Measurements from ENCODE around the gene ZNF217. TPM values are rescaled to one million over a fixed set of nuclear protein-coding genes. Genes with fewer than 3 reads are reported as not detected.

ZNF217 gene
- polyA plus RNA-seq, 1 donor from 2014 or later, result 1.9 TPM

DNA sequence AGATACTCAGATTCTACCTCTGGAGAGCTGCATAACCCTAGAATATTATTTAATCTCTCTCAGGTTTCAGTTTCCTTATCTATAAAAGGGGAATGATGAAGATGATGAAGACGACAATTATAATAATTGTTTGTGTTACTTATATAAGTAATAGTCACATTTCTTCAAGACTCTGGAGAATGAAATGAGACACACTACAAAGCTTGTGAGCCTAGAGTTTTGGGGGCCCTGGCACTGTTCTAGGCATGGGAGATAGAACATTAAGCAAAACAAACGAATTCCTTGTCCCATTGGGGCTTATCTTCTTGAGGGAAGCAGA, 5.4 kb upstream of the ZNF217 start:
- Histone ChIP-seq H3K4me3 (ENCODE audit: low read length) (no peak overlapping the region), H3K79me2 (replicated peaks; ENCODE audit: insufficient read depth, low read length) (no peaks in the 10 kb centered on the region), H3K27me3 (ENCODE audit: insufficient read depth, low read depth, low read length) (no peaks in the 10 kb centered on the region), H3K9me2 (ENCODE audit: insufficient read depth, low read length) (no peaks in the 10 kb centered on the region), H3K9me3 (ENCODE audit: low read length) (no peaks in the 10 kb centered on the region), H3K4me2 (ENCODE audit: low read length) (no peak overlapping the region), H3K36me3 (ENCODE audit: insufficient read depth, low read length) (no peaks in the 10 kb centered on the region), H3K9ac (ENCODE audit: low read length) (no peak overlapping the region), H3K27ac (ENCODE audit: low read length) (no peak overlapping the region), H4K20me1 (ENCODE audit: insufficient read depth) (no peaks in the 10 kb centered on the region), H3F3A (ENCODE audit: insufficient read depth, low read length, poor library complexity, severe bottlenecking) (no peaks in the 10 kb centered on the region), H2AFZ (ENCODE audit: low read depth, low read length) (no peak overlapping the region)
- TF ChIP-seq POLR2AphosphoS5 (IDR thresholded peaks at IDR 0.05) (no peak), MXI1 (conservative IDR thresholded peaks at IDR 0.05; ENCODE audit: poor library complexity, severe bottlenecking) (no peak), RAD21 (conservative IDR thresholded peaks at IDR 0.05) (no peak), TAF1 (IDR thresholded peaks at IDR 0.05; ENCODE audit: low read depth) (no peak), EZH2 (IDR thresholded peaks at IDR 0.05; ENCODE audit: borderline replicate concordance, insufficient read depth, low read length, poor library complexity, severe bottlenecking) (no peak), SMC3 (conservative IDR thresholded peaks at IDR 0.05; ENCODE audit: poor library complexity) (no peak), EP300 (conservative IDR thresholded peaks at IDR 0.05; ENCODE audit: poor library complexity, severe bottlenecking) (no peak)
- TF ChIP-seq, protein P1, sequence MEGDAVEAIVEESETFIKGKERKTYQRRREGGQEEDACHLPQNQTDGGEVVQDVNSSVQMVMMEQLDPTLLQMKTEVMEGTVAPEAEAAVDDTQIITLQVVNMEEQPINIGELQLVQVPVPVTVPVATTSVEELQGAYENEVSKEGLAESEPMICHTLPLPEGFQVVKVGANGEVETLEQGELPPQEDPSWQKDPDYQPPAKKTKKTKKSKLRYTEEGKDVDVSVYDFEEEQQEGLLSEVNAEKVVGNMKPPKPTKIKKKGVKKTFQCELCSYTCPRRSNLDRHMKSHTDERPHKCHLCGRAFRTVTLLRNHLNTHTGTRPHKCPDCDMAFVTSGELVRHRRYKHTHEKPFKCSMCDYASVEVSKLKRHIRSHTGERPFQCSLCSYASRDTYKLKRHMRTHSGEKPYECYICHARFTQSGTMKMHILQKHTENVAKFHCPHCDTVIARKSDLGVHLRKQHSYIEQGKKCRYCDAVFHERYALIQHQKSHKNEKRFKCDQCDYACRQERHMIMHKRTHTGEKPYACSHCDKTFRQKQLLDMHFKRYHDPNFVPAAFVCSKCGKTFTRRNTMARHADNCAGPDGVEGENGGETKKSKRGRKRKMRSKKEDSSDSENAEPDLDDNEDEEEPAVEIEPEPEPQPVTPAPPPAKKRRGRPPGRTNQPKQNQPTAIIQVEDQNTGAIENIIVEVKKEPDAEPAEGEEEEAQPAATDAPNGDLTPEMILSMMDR (IDR thresholded peaks at IDR 0.05; ENCODE audit: poor library complexity, severe bottlenecking), result no peak
- TF ChIP-seq, protein P2, sequence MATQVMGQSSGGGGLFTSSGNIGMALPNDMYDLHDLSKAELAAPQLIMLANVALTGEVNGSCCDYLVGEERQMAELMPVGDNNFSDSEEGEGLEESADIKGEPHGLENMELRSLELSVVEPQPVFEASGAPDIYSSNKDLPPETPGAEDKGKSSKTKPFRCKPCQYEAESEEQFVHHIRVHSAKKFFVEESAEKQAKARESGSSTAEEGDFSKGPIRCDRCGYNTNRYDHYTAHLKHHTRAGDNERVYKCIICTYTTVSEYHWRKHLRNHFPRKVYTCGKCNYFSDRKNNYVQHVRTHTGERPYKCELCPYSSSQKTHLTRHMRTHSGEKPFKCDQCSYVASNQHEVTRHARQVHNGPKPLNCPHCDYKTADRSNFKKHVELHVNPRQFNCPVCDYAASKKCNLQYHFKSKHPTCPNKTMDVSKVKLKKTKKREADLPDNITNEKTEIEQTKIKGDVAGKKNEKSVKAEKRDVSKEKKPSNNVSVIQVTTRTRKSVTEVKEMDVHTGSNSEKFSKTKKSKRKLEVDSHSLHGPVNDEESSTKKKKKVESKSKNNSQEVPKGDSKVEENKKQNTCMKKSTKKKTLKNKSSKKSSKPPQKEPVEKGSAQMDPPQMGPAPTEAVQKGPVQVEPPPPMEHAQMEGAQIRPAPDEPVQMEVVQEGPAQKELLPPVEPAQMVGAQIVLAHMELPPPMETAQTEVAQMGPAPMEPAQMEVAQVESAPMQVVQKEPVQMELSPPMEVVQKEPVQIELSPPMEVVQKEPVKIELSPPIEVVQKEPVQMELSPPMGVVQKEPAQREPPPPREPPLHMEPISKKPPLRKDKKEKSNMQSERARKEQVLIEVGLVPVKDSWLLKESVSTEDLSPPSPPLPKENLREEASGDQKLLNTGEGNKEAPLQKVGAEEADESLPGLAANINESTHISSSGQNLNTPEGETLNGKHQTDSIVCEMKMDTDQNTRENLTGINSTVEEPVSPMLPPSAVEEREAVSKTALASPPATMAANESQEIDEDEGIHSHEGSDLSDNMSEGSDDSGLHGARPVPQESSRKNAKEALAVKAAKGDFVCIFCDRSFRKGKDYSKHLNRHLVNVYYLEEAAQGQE (IDR thresholded peaks at IDR 0.05; ENCODE audit: borderline replicate concordance), result no peak

DNA sequence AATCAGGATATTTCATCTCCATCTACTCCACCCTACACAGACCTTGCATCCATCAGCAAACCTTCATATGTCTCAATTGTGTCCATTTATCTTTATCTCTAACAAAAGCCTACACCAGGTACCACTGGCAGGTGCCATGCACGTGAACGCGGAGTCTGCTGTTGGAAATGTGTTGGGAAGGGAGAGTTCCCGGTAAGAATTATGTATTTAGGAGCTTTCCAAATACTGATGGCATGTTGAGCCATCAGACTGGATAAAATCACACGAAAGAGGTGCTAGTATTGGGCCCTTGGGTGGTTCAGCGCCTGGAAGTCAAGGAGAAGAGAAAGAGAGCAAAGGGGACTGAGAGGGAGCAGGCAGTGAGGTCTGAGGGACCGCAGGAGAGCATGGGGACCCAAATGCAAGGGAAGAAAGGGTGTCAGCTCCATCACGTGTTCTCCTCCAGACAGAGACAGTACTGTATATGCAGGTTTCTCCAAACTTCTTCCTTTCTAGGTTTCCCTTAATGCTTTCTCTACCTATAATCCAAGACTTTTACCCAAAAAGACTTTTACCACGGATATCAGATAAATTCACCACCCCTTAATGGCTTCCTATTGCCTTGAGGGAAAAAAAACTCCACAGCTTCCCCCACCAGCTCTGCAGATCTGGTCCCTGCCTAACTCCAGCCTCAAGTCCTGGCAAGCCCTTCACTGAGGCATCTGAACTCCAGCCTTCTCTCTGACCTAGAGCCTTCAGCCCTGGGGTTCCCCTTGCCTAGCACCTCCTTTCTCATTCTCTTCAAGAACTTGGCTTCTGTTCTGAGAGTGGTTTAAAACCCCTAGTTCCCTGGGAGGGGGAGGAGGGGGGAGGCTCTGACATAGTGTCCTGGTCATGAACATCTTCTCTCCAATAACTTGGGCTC, 4.8 kb upstream of the ZNF217 start:
- no peak for TF ChIP-seq POLR2AphosphoS5 (IDR thresholded peaks at IDR 0.05)
- TF ChIP-seq, protein P2 (IDR thresholded peaks at IDR 0.05; ENCODE audit: borderline replicate concordance), result no peak
- TF ChIP-seq, protein P1 (IDR thresholded peaks at IDR 0.05; ENCODE audit: poor library complexity, severe bottlenecking), result no peak
- TF ChIP-seq EZH2 (IDR thresholded peaks at IDR 0.05; ENCODE audit: borderline replicate concordance, insufficient read depth, low read length, poor library complexity, severe bottlenecking), result no peak
- TF ChIP-seq RAD21 (conservative IDR thresholded peaks at IDR 0.05), result no peak
- no peak for TF ChIP-seq MXI1 (conservative IDR thresholded peaks at IDR 0.05; ENCODE audit: poor library complexity, severe bottlenecking)

More for the DNA sequence above, 4.8 kb upstream of the ZNF217 start:
- no peaks in the 10 kb centered on the region for H3K9me2 ChIP-seq (ENCODE audit: insufficient read depth, low read length)
- no peaks in the 10 kb centered on the region for H3K27me3 ChIP-seq (ENCODE audit: insufficient read depth, low read depth, low read length)
- H3K9ac ChIP-seq (ENCODE audit: low read length), result no peak overlapping the region
- no peak overlapping the region for H2AFZ ChIP-seq (ENCODE audit: low read depth, low read length)
- no peaks in the 10 kb centered on the region for H3K79me2 ChIP-seq (replicated peaks; ENCODE audit: insufficient read depth, low read length)
- H3K9me3 ChIP-seq (ENCODE audit: low read length), result no peaks in the 10 kb centered on the region
- H4K20me1 ChIP-seq (ENCODE audit: insufficient read depth), result no peaks in the 10 kb centered on the region
- no peak overlapping the region for H3K4me3 ChIP-seq (ENCODE audit: low read length)
- no peak overlapping the region for H3K27ac ChIP-seq (ENCODE audit: low read length)
- H3K36me3 ChIP-seq (ENCODE audit: insufficient read depth, low read length), result no peaks in the 10 kb centered on the region
- no peak overlapping the region for H3K4me2 ChIP-seq (ENCODE audit: low read length)
- no peaks in the 10 kb centered on the region for H3F3A ChIP-seq (ENCODE audit: insufficient read depth, low read length, poor library complexity, severe bottlenecking)
